Retina (tissue), 1 donor: ENCODE results near the gene OTOS.

Experiments
- DNase-seq: peaks from one replicate; pipeline ENCODE4 v3.0.0-alpha.2; 2016

The OTOS gene

DNA sequence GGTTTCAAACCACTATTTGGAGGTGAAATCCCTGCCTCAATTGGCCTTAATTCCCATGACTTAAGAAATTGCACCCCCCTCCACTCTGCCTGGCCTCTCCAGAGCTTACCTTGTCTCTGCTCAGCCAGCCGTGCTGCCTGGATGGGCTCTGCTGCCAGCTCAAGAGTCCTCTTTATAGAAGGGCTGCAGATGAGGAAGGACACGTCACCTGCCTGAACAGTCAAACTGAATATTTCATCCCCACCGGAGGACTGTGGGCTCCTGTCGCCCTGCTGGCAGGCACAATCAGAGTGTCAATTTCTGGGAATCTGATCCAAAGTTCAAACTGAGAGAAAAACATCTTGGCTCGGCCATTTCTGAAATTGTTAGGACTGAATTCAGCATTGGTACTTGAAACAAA lies at the start of gene OTOS:
OTOS (minus strand) TSS at position 148 of the 400 bp plus-strand sequence. CDS start 332 bp downstream, outside the sequence.
- DNase-seq, result no peak

DNA sequence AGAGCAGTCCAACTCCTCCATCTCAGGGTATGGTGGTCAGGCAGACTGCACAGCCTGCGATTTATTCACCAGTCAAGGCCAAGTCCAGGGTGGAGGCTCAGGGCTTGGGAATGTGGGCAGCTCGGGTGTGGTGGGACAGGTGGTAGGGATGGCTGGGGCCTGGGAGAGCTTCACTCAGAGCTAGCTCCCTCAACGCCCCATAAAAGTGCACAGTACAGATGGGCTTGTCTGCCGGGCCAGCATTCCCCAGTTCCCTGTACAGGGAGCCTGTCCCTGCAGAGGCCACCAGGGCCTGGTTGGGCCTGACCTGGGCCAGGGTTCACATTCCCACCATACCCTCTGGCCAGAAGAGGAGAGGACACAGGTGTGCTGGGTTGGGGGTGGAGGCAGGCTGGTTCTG lies 49.2 kb upstream of the OTOS start:
- DNase-seq, result no peak

DNA sequence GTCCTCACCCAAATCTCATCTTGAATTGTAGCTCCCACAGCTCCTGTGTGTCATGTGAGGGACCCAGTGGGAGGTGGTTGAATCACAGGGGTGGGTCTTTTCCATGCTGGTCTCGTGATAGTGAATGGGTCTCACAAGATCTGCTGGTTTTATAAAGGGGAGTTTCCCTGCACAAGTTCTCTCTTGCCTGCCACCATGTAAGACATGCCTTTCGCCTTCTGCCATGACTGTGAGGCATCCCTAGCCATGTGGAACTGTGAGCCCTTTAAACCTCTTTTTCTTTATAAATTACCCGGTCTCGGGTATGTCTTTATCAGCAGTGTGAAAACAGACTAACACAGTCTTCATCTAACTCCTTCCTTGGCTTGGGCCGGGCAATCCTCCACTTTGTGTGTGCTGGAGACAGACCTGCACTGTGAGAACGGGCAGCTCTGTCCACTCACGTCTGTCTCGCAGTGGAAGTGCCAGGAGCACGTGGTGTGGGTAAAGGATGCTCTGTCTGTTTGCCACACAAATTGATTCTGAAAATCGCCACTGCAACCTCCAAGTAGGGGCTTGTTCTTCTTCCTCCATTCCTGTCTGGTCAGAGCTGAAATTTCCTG lies 47.6 kb upstream of the OTOS start:
- DNase-seq, result no peak

DNA sequence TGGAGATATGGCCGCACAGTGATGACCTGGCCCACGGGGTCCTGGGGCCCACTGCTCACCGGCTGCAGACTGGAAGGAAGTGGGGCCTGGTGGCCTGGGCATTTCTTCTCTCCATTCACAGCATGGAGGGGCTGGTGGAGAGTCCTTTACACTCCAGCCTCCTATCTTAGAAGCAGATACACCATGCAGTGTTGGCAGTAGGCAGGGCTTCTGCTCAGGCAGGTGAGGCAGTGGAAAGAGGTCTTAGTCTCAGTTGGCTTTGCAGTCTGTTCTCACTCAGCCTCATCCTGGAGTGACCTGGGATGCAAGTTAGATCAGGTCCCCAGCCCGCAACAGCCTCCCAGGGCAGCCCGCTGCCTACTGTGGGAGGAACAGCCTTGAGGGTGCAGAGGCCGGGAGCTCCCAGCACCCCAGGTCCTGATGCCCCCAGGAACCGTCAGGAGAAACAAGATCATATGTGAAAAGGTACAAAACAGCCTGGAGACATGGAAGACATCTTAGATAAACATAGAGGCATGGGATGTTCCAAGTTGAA lies 45.8 kb upstream of the OTOS start:
- DNase-seq, result no peak

DNA sequence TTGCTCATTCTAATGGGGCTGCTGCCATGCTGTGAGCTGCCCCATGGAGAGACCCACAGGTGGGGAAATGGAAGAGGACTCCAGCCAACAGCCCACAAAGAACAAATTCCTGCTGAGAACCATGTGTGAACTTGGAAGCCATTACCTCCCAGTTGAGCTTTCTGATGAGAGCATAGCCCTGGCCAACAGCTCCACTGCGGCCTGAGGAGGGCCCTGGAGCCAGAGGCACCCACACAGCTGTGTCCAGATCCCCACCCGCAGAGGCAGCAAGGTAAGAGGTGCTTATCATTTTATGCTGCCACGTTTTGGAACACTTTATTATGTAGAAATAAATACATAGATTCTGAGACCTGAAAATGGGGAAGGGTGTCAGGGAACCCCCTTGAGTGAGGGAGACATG lies 44.2 kb upstream of the OTOS start:
- no peak for DNase-seq

DNA sequence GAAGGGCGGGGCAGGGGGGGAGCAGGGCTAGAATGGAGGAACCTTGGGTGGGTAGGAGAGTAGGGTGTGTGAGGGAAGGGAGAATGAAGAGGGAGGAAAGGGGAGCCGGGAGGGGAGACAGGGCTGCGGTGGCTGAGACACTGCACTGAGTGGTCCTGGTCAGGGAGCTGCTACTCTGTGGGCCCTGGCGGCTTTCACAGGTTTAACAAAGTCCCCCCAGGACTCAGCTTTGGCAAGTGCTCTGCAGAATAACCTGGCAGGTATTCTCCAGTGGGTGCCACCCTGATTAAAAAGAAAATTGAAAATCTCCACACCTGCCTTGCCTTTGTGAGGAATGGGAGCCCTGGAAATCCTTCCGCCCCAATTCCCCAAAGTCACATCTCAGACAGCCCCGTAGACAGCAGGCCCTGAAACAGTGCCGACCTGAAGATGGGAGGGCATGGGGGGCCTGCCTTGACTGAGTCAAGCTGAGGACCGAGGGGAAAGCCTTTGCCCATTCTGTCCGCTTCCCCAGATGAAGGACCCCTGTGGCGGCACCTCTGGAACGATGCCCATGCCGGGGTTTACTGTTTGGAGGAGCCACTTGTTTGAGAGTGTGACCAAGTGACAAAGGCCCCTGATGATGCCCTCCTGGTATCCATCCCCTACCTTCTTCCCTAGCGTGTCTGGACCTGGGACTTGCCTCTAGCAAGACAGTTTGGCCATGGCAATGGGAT lies 43.6 kb upstream of the OTOS start:
- no peak for DNase-seq

DNA sequence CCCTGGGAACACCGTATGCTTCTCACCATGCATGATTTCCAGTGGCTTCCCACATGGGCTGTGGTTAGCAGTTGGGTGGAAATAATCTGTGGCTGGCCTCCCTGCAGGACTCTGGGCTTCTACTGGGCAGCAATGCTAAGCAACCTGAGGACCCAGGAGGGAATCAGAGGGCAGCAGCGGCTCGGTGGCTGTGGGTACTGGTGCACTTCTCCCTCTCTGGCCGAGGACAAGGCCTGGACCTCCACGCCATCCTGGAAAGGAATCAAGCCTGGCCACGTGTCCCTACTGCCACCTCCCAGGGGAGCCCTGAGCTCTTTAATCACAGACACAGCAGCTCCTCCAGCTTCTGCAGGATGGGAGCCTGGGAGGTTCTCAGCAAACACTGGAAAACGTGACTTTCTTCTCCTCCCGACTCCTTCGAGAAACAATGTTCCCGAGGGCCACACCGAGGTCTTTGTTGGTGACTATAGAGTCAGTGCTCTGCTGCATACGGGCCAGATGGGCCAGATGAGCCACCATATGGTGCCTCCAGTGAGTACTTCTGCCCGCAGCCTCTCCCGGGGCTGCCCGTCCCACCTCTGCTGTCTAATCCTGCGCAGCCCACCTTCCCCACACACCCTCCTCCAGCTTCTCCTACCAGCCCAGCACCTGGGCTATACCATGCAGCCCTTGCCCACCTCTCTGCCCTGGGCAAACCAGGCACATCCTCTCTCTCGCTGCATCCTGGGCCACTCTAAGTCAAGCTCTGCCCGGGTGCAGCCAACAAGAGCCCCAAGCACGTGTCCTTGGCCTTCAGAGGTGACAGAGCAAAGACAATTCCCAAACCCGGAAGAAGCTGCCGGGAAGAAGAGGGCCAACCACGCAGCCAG lies 42.8 kb upstream of the OTOS start:
- DNase-seq, result no peak

DNA sequence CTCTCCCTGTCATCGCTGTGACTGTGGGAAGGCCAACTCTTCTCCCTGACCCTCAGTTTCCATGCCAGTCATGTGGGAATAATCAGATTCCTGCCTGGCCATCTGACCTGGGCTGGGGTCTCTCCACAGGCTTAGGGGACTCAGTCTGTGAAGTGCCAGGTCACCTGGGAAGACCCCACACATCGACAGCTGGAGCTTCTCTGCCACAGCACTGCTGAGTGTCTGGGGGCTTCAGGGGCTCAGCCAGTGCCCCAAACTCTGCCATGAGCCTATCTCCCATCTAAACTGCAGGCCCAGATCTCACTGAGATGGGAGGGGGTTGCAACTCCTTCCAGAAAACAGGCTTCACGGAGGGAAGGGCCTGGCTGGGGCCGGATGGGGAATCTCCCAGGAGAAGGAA lies 42.0 kb upstream of the OTOS start:
- DNase-seq, result no peak

DNA sequence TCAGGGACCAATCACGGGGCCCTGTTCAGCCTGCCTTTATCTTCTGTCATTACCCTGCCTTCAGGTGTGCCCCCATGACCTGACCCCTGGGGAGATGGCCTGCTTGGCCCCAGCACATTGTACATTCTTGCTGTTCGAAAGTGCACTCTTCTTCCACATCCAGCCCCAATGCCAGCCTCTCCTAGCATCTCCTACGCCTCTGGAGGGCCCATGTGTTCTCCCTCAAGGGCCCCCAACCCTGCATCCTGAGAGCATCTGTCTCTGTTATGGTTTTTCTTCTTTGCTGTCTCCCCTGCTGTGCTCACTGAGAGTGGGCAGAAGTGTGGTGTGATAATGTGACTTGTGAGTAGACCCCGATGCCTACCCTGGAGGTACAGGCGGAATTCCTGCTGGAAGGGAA lies 41.5 kb upstream of the OTOS start:
- DNase-seq, result no peak

DNA sequence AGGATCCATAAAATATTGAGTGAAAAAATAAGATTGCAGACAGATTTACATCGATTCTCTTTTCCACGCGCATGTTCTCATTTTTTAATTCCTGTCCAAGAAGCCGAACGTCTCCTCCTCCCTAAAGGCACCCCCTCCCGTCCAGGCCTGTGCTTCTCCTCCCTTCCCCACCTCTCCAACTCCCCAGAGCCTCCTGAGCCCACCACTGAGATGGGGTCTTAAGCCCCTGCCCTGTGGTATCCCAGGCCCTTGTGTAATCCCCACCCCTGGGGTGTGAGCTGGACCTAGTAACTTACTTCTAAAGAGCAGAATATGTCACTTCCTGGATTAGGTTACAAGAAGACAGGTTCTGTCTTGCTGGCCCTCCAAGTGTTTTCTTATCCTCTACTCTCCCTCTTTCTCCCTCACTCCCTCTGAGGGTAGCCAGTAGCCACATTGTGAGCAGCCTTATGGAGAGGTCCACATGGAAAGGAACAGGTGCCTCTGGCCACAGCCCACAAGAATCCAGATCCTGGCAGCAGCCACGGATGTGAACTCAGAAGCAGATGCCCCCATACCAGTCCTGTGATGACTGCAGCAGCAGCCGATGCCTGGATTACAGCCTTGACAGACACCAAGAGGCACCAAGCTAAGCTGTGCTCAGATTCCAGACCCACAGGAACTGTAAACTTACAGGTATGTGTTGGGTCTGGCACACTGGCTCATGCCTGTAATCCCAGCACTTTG lies 39.6 kb upstream of the OTOS start:
- no peak for DNase-seq

DNA sequence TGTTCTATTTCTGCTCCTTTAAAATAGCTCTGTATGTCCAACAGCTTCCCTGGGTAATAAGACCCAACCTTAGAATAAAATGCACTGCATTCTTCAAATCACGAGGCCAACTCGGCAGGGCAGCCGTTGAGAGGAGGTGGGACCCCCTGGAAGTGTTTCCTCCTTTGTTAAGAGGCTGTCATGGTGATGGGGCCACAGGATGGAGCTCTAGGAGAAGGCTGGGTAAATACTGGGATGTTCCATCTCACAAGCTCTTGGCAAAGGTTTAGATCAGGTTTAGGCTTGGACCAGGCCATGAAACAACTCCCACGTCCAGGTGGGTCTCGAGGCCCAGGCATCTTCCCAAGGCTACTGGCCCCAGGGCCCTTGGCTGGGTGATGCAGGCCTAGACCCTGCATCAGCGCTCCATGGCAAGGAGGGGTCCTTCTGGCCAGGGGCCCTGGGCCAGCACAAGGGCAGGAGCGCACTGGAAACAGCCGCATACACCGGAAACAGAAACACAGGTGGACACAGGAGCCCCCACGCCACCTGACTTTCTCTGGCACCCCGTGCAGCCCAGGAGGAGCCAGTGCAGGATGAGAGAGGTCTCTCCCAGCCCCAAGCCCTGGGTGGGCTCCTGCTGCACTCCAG lies 38.8 kb upstream of the OTOS start:
- no peak for DNase-seq

DNA sequence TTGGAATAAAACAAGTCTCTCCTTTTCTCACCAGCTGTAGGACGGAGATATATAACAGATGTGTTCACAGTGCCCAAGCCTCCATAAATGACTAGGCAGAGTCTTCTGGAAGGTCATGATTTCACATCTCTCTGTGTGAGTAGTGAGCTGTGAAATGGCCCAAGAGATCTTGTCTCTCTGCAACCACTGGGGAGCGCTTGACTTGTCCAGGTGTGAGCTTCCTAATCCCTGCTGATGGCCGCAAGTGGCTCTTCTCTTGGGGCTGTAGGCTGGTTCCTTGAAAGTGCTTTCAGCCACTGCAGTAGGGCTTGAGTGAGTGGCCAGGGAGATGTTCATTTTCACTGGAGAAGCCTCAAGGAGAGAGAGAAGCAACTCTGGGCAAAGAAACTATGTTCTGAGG lies 38.1 kb upstream of the OTOS start:
- DNase-seq, result no peak

DNA sequence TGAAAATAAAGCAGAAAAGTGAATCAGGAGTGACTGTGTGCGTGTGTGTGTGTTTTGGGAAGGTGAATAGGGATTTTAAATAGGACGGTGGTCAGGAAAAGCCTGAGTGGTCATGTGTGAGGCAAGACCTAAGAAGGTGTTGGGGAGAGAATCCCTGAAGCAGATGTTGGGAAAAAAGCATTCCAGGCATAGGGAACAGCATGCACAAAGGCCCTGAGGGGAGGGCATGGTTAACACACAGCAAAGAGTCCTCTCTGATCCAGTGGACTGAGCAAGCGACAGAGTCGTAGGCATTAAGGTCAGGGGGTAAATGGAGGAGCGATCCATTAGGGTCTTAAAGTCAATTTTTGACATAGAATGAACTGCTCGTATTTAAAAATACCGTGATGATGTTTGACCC lies 34.0 kb upstream of the OTOS start:
- DNase-seq, result no peak

DNA sequence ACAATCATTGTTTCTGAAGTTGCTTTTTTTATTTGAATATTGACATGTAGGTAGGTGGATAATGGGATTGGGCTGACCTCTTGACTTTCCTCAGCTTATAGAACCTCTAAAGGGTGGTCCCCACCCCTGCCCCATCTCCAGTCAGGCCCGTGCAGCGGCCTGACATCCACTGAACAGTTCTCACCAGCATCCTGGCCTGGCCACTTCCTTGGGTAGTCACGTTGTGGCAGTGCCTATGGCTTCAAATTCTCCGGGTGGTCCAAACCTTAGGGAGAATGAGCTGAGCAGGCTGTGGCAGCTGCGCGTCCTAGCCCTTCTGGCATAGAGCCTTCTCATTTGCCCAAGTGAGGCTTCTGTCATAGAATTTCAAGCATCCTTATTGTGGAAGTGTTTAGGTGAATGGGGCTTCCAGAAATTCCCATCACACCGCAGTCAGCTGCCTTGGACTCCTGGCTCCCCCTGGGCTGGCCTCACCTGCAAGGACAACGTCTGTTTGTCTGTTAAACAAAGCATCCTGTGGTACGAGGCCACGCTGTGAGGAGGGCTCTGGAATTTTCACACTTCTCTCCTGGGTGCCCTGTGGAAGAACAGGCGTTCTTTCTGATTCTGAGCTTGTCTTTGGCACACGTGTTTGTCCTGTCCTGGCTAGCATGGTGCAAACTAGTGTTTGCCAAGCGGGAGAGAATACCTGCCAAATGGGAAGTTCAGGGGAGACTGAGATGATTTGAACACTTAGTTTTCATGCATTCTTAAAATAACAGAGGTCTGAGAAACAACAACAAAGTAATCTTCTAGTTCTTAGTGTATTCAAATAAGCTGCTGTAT lies 31.8 kb upstream of the OTOS start:
- no peak for DNase-seq

DNA sequence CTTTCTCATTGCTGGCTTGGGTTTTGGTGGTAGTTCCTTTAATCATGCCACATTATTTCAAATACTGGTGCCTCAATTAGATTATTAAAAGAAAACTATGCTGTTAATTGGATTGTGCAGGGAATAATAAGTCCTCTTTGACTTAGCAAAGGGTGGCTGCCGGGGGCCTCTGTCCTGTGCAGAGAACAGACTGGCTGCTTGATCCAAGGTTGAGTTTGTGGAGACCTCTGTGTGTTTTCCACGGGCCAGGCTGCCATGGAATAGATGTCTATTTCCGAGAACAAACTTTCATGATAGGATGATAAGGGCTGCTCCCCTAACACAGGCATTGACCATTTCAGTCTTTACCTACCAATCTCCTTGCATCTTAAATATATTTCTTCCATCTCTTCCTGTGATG lies 30.4 kb upstream of the OTOS start:
- DNase-seq, result no peak

DNA sequence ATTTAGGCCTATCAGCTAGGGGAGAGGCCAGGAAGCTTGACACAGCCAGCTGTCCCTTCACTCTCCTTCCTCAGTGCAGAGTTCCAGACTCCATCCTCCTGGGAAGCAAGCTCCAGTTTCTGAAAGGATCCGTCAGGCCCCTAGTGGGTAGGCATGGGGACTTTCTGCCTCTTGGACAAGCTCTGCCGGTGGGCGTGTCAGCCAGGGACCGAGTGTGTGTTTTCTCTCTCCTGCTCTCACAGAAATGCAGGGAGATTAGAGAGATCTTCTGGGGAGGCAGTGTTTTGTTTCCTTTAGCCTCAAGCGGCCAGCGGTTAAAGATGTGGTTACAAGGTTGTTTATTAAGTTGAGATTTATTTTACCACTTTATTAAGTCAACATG lies 29.9 kb upstream of the OTOS start:
- DNase-seq, result no peak

DNA sequence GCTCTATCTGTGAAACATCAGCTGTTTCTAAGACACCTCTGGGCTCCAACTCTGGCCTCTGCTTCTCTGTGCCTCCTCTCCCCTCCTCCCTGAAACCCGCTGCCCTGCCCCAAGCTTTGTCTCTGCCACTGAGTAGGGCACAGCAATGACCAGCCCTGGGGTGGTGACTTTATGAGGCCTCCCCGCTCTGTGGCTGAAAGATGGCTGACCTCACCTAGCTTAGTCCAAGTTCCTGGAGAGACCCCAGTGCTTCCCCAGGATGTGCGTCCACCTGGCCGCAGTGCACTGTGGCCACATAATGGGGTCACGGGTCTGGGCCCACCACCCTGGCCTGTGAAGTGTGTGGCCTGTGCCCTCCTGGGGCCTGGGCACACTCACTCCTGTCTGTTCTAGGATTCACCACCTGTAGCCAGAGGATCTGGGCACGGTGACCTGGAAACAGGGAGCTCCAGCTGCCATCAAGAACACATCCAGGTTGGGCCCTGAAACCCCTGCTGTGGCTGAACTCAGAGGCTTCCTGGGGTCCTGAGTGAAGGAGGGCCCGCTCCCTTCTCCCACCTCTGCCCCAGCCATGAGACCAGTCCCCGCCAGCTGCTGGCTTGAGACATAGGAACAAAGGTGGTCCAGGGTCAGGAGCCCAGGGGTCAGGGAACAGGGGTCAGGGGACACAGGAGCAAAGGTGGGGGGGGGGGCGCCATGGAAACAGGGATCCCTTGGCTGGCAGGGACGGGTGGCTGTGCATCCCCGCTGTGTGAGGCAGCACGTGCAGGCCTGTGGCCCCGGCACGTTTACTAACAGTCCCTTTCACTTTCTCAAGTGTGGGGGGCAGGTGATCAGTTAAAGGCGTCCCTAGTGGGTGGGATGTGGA lies 29.3 kb upstream of the OTOS start:
- DNase-seq, result no peak

DNA sequence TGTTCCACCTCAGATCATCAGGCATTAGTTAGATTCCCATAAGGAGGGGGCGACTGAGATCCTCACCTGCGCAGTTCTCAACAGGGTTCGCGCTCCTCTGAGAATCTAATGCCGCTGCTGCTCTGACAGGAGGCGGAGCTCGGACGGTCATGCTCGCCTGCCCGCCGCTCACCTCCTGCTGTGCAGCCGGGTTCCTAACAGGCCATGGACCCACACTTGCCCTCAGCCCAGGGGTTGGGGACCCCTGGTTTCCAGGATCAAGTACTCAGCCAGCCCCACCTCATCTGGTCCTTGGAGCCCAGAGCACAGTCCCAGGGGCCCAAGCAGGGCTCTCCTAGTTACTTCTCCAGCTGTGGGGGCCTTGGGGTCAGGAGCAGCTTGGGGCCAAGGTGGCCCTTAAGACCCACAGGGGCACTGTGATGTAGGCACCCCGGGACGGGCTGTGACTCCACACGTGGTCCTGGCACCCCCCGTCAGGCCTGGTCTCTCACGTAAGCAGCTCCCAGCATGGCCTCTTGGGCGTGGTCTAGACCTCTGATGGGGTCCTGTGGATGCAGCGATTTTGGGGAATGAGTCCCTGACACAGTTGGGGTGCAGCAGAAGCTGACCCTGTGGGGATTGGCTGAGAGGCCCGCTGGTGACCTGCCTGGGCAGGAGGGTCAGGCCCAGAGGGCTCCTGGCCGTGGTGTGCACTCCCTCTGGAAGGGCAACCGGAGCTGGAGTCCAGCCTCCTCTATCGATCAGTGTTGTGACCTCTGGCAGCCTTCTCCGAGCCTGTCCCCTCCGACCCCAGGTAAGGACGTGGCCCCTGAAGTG lies 28.3 kb upstream of the OTOS start:
- DNase-seq, result no peak

DNA sequence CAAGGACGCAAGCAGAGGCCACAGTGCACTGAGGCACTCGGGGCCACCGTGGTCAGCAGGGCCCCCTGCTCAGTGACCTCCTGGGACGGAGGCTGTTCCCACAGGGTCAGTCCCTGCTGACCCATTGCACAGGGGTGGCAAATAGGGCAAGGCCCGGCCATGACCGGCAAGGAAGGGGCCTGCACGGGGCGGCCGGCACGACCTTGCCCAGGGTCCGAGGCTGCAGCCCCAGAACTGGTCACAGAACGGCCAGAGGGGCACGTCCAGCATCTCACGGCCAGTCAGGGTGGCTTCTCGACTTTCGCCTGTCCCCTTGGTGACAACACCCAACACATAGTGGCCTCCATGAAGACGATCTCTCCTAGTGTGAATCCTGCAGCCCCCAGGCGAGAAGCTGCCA lies 27.6 kb upstream of the OTOS start:
- DNase-seq, result no peak

DNA sequence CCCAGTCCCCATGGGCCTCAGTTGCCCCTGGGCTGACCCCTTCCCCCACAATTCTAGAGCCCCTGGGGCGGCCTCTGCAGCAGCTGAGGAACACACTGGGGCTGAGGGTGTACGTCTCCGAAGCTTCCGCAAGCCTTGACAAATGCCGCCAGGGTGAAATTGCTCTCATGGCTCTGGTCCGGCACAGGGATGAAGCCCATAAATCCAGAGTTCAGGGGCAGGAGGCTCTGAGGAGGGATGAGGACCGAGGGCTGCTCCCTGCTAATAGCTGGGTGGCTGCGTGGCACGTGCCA lies 27.1 kb upstream of the OTOS start:
- DNase-seq, result no peak
